Measurements from ENCODE around the gene ATG7.

DNA sequence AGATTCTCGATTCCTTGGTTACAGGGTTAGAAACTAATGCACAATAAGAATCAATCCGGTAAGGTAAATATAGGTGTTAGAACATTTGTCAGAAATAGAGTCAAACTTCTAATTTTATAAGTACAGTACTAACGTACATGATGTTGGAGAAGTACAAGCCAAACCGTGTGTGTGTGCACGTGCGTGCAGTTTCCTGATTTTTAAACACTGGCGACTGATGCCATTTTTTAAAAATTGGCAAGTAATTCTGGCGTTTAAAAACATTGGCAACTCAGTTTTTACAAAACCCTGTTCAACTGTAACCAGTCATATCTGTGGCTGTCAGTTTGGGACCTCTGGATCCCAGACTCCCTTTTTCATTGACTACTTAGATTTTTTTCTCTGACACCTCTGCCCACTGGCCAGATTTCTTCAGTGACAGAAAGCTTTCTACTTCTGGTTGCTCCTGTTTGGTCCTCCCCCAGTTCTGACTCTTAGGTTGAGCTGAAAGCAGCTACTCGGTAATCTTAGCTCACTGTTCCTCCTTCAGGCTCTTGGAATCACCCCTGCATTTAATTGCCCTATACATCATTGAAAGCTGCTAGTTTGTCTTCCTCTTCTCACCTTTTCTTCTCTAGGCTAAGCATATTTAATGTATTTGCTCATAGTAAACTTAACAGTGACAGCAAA, 843 bp downstream of the ATG7 start:
- TF ChIP-seq, protein P1, sequence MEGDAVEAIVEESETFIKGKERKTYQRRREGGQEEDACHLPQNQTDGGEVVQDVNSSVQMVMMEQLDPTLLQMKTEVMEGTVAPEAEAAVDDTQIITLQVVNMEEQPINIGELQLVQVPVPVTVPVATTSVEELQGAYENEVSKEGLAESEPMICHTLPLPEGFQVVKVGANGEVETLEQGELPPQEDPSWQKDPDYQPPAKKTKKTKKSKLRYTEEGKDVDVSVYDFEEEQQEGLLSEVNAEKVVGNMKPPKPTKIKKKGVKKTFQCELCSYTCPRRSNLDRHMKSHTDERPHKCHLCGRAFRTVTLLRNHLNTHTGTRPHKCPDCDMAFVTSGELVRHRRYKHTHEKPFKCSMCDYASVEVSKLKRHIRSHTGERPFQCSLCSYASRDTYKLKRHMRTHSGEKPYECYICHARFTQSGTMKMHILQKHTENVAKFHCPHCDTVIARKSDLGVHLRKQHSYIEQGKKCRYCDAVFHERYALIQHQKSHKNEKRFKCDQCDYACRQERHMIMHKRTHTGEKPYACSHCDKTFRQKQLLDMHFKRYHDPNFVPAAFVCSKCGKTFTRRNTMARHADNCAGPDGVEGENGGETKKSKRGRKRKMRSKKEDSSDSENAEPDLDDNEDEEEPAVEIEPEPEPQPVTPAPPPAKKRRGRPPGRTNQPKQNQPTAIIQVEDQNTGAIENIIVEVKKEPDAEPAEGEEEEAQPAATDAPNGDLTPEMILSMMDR (IDR thresholded peaks at IDR 0.05), result no peak
- no peak for TF ChIP-seq POLR2A (IDR thresholded peaks at IDR 0.05)

Data from thyroid gland (tissue), 4 donors.